ENCODE results near the gene ADARB2.
"Not testable (repeated sequence)": the region's sequence is repeated elsewhere in the genome, so short reads cannot be mapped to it uniquely, and the experiment has no call there.

Gene ADARB2

DNA sequence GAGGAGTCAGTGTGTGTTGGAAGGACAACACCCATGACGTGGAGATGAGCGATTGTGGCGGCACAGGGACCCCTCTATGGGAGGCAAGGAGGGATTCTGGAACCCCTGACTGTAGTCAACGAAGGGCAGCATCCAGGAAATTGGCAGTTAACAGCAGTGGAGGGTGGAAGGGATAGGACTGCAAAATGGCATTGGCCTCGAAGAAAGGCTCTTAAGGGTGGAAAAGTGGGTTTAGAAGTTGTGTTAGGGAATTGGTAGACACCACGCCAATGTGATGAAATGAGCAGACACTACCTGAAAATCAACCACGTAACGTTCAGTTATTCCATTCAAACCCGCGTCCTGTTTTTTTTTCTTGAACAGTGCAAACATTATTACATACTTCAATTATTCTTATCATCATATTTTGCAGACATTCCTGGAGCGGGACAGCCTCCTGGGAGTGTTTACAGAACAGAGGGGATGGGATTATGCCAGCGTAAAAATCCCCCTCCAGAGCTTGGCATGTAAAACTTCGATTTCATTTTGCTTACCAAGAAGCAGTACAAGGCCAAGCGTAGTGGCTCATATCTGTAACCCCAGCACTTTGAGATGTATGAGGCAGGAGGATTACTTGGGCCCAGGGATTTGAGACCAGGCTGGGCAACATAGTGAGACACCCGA lies 409.0 kb downstream of the ADARB2 start:
- DNase-seq: no peak

DNA sequence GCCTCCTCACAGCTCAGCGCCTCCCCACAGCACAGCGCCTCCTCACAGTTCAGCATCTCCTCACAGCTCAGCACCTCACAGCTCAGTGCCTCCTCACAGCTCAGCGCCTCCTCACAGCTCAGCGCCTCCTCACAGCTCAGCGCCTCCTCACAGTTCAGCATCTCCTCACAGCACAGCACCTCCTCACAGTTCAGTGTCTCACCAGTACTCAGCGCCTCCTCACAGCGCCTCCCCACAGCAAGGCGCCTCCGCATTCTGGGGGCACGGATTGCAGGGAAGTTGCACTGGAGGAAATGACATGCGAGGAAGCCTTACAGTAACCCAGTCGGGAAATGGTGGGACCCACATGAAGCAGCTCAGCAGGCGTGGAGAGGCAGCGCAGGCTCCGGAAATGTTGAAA lies 409.6 kb downstream of the ADARB2 start:
- DNase-seq: no peak

DNA sequence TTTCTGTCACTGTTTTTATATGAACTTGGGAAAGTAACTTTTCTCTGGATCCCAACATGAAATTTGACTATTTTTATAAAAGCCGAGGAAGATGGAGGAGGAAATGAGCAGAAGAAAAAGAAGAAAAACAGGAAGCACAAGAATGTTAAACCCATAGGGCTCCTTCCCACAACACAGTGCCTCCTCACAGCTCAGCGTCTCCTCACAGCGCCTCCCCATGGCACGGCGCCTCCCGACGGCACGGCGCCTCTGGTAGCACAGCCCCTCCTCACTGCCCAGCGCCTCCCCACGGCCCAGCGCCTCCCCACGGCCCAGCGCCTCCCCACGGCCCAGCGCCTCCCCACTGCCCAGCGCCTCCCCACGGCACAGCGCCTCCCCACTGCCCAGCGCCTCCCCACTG lies 410.8 kb downstream of the ADARB2 start:
- not testable (repeated sequence) for DNase-seq

DNA sequence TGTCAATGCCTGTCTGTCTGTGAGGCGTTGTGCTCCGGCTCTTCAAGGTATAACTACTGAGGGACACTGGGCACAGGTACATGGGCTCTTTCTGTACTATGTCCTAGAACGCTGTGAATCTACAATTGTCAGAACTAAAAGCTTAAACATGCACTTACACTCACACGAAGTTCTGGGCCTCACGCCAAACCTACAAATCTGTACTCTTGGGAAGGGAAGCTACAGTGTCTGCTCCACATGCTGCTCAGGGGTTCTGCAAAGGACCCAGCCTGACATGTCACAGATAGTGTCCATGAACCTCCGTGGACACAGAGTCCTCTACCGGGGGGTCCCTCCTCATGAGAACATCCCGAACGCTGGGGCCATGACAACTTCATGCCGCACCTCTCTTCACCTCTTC lies 412.4 kb downstream of the ADARB2 start:
- no peak for DNase-seq

DNA sequence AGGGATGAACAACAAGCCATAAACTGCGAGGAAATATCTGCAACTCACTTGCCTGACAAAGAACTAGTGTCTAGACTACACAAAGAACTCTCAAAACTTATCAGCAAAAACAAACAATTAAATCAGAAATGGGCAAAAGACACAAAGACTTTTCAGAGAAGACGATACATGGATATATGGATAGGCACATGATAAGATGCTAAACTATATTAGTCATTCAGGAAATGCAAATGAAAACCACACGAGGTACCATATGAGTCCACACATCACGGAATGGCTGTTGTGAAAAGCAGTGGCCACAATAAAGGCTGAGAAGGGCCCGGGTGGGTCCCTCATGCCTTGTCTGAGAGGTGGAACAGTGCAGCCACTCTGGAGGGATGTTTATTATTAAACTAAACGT lies 413.4 kb downstream of the ADARB2 start:
- DNase-seq: peak; percentile 41

DNA sequence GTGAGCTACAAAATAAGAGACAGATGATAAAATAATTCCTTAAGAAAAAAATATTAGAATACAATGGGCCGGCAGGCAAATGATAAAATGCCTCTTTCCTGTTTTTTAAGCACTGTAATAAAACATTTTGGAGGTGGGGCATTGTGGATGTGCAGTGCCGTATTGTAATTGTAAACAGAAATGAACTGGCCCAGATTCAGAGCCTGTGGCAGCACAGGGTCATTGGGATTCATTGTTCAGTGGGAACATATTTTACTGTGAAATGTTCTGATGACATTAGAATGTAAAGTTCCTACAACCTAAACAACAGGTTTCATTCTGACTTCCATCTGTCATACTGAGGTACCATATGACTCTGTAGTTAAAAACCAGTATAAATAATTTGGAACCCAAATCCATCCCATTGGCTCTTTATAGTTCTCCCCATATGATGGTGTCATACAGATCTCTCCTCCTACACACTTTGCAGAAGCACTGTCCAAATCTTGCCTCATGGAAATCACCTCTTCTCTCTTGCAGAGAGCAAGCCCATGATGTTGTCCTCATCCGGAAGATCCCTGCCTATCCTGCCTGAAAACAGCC lies 416.5 kb downstream of the ADARB2 start:
- no peak for DNase-seq

DNA sequence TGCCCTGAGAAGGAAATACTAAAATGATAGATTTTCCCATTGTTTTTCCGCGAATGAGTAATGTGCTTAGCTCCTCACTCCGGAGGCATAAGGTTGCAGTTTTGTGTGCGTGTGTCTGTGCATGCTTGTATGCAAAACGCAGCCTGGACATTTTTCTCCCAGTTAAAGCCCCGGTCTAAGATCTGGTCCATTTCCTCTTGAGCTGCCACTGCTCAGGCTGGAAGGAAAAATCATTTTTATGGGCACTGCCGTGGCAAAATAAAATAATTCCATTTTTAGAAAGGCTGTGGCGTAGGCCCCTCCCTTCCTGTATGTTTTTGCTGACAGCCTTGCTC lies 420.5 kb downstream of the ADARB2 start:
- DNase-seq: no peak

DNA sequence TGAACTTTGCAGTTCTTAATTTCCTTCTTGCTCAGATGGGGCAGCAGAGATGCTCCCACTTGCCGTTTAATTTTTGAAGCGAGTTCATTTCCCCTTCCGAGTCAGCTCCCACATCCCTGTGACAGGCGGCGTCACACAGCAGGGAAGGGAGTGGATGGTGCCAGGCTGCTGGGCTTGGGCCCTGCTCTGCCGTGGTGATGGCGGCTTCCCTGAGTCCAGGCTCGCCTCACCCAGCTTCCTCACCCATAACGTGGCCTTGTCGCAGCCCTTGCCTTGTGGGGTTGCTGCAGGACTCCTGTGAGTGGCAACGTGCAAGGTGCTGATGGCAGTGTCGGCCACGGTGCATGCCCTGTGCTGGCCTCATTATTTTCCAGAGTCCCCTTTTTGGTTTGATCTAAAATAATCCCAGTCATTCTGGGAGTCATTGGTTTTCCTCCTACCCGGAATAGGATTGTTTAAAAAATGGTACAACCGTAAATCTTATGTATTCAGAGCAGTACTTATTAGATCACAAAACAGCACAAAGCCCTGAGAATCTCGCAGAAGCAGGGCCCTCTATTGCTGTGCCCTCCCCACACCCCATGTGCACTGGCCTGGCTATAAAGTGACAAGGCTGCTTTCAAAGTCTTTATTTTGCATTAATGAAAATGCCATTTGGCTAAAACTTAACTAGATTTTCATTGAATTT lies 421.1 kb downstream of the ADARB2 start:
- no peak for DNase-seq

DNA sequence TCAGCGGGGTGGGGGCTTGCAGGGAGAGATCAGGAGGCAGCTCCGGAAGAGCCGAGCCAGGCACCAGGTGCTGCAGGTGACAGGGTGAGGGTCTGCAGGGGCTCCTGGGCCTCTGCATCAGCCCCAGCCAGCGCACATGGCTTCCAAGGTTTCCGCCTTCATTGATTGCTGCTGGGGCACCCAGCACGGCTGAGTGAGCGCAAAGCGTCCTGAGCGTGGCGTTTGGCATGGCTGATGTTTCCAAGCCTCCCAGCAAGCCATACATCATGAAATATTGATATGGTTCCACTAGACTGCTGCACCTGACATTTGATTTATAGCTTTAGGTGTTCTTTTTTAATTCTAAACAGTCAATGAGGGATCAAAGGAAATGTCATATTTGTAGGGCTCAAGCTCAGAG lies 422.1 kb downstream of the ADARB2 start:
- DNase-seq: no peak

DNA sequence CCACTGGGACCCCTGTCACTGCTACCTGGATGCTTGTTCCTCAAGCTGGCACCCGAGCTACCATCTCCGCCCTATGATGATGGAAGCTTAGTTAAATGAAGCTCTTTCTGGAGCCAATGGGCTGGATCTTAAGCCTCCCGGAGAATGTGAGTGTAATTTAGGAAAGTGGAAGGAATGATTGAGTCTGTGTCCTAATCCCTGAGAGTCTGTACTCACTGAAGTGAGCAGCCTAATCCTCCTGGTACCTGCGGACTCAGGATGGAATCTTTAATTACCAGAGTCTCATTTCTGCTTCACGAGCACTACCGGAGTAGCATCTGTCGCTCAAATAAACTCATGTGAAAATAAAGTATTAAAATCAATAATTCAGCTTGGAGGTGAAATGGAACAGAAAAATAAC lies 425.6 kb downstream of the ADARB2 start:
- DNase-seq: no peak

DNA sequence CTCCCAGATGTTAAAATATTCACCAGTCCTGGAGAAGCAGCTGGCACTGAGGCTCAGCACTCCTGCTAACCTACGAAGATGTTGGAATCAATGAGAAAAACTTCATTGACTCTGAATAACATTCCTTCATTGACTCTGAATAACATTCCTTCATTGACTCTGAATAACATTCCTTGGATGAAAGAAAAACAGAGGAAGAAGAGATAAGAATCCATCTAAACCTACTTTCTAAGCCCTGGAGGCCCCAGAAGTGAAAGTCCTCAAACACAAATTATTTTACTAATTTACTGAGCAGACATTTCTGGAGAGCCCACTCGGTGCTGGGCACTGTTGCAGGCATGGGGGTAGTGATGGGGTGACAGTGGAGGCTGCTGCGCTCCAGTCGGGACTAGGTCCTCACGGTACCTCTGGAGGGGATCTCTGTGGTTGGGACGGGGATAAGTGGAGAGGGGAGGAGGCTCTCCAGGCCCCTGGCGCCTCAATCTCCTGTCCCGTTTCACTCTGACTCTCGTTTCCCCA lies 427.0 kb downstream of the ADARB2 start:
- DNase-seq: no peak

DNA sequence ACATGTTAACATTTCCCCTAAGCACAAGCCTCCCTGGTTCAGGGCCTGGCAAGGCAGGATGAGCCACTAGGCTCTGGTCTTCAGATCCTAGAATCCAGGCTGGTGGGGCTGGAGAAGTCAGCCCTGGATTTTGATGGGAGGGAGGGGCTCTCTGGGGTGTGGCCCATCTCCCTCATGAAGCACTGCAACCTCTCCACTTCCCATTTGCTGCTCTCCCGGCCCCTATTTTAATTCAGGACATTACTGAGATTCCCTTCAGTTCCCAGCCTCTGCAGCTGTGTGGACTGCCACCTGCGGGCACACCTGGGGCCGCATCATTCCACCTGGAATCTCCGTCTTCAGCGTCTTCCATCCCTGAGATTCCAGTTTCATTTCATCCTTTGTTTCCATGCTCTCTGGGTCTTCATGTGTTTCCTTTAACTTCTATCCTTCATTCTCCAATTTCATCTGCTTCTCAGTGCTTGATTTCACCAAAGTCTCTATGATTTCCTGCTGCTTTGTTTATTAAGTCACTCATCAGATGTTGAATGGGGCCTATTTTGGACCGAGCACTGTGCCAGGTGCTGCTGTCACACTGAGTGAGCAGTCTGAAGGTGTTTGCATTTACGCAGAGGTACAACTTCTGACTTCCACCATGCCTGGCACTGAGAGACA lies 427.6 kb downstream of the ADARB2 start:
- DNase-seq: no peak

DNA sequence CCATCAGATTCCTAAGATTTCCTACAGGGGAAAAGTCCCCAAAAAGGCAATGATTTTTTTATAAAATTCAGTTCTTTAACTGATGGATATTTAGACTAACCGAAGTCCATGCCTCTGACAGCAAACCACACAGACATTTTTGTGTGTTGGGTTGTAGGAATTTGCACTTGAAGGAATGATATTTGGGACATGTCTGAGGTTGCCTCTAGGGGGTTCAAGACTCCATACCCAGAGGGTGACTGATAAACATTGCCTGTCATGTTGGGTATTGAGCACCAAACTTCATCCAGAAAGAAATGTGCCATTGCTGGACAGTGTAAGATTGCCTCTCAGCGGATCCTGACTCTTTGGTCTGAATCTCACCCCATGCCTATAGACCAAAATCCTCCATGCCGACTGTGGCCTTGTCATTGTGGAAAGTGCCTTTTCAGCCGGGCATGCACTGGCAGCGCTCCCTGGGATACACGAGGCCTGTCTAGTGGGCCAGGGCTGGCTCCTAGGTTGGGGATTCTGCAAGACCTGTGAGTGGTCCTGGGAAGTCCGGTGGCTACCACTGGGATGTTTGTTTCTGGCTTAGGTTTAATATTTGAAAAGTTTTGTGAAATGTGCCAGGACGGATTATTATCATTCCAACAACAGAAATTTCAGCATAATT lies 428.2 kb downstream of the ADARB2 start:
- DNase-seq: no peak

DNA sequence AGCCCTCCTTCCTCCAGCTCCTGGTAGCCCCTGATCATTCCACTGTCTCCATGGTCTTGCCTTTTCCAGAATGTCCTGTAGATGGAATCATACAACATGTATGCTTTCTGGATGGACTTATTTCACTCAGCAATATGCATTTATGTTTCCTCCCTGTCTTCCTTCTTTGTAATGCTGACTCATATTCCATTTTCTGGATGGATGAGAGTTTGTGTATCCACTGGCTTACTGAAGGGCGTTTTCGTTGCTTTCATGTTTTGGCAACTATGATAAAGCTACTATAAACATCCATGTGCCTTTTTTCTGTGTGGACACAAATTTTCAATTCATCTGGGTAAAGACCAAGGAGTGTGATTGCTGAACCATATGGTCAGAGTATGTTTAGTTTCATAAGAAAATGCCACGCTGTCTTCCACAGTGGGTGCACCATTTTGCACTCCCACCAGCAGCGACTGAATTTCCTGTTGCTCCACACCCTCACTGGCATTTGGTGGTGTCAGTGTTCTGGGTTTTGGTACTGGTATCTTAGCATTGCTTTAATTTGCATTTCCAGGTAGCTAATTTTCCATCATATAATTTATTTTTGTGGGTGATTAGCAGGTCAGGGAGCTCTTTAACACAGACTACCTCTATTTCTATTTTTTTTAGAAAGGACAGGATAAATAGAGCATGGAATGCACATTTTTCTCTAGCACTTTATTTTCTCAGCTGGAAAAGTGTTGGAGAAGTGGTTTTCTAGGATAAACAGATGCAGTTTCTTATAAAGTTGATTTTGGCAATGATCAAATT lies 429.0 kb downstream of the ADARB2 start:
- DNase-seq: no peak

DNA sequence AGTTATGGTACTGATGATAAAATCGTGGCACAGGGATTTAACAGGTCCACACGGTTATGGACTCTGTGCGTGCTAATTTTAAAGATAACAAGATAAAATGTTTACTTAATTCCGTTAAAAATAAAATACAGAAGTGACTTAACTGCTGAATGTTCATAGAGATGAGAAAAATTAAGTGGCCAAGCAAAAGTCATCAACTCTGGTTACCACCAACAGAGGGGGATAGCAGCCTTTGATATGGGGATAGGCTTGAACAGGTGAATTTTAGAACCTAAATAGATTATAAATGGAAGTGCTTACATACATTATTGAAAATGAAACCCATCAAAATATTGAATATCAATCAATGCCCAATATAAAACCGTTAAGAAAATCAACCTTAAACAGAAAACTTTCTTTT lies 436.2 kb downstream of the ADARB2 start:
- DNase-seq: no peak

DNA sequence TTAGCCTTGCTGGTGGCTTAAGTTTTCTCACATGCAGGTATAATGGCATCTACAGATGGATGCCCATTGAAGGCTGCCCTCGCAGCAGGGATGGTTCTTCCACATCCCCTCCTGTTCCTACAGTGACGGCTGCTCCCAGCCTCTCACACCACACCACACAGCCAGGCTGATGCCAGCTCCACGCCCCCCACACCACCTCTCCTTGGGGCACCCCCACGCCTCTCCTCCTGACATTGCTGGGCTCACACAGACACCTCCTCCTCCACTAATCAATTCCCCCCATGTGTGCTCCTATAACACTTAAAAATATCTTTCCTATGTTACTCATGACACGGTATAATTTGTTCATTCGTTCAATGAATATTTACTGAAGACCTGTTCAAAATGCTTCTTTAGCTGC lies 437.1 kb downstream of the ADARB2 start:
- DNase-seq: no peak

DNA sequence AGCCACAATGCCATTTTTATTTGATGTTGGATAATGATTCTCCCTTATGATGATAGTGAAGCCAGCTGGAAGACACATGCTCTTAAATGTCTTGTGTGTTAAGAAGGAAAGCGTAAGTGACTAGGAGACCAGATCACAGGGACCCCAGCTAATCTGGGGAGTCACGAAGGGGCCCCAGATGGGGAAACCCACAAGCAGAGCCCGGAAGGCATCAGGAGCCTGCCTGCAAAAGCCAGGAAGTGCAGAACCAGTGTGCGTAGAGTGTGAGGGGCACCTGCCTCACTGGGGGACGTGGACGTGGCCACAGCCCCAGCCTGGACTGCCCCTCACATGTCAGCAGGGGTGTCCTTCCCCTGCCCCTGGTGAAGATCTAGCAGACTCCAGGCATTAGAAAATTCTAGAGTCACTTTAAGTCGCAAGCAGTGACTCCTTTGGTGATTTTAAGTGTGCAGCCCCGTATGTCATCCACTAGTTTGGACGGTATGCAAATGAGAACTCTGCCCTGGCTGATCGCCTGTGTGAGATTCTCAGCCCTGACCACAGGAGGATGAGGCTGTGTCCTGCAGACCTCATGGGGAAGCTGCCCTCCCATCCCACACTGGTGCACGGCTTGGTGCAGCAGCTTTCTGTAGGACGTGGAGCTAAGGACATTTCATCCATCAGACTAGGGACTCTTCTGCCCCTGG lies 438.1 kb downstream of the ADARB2 start:
- DNase-seq: peak; percentile 12

DNA sequence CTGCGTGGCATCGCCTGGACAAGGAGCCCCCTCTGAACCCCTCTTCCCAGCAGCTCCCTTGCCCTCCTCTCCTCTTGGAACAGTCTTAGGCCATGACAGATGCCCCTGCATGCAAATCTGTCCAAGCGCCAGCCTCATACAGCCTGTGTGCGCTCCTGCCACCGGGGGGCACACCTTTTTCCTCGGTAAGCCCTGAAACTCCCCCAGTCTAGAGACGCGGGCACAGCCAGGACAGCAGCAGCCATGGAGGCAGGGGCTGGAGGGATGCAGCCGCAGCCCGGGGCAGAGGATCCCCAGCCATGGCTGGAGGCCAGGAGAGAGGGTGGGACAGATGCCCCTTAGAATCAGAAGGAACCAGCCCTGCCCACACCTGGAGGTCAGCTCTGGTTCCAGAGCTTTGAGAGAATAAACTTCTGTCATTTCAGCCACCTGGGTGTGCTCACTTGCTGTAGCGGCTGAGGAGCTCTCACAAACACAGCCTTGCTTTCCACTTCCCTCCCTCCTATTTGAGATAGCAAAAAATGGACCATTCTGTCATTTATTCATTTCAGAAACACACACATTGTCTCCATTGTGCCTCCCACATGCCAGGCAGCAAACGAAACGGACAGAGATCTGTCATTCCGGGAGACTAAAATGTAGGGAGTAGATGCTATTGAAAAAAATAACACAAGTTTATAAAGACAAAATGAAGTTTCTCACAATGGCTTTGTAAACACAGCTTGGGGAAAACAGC lies 439.6 kb downstream of the ADARB2 start:
- peak; percentile 20 for DNase-seq

DNA sequence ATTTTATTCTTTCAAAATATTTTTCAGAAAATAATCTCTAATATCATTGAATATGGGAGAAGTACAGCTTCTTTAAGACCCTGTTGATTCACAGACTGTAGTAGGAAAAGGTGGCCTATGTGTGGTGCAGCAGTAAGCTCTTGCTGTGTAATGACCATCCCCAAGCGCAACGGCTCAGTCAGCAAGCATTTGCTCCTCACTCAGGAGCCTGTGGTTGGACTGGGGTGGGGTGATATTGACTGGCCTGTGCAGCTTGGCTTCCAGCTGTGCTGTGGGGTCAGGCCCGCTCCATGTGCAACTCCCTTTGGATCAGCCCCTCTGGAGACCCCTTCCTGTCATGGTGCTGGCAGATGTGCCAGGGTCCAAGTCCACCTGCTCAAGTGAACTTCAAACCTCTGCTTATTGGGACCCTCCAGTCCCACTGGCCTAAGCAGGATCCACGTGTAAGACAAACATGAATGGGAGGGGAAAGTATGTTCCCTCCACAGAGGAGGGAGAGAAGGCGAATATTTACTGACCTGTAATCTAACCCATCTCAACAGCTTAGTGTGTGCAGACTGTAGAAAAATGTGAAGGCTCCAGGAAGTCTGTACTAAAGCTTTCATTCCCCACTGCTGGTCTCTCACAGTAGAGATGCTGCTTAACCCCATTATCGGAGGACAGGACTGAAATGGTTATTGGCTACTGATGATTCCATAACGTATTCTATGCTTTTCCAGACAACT lies 441.4 kb downstream of the ADARB2 start:
- no peak for DNase-seq

DNA sequence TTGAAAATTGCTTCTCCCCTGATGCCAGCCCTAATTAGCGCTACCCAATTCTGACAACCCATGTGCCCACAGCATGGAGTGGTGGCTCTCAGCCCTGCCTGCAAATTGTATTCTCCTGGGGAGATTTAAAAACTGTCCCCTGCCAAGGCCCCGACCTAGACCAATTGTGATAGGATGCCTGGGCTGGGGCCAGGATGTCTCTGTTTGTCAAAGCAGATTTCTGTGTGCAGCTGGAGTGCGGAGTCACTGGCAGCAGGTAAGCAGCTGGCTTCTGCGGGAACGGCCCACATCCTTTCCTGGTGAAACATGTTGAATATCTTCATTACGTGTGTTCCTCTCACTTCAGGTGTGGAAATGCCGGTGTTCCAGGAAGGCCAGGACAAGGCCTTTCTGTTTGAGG lies 442.6 kb downstream of the ADARB2 start:
- no peak for DNase-seq

Data from activated CD4-positive, alpha-beta T cell treated with anti-CD3 and anti-CD28 coated beads for 48 hours (primary cell).